Heart left ventricle (tissue), 16 donors: ENCODE measurements around the gene ATP8A1. TPM values are rescaled to one million over a fixed set of nuclear protein-coding genes. Genes with fewer than 3 reads are reported as not detected.

ENCODE experiments used
- ATAC-seq, 4 donors: fragments of 200-7000 bp; cut with Tn5 transposase; one replicate each; pipeline ENCODE4 v1.9.1; 2020 to 2022; ENCODE audit warnings: moderate library complexity in 4 of 4, mild to moderate bottlenecking in 3 of 4, moderate number of reproducible peaks in 1 of 4
- DNase-seq, 5 donors: peaks; one replicate each; pipeline ENCODE4 v3.0.0-alpha.2; 2020
- H3K27ac ChIP-seq, 12 donors: fragments of 200-600 bp; sonication (generic) in 4 of 12; one replicate each; pipeline versions ENCODE4 v1.5.0 to v1.8.0; 2016 to 2022; ENCODE audit warnings: mild to moderate bottlenecking in 2 of 12
- H3K27me3 ChIP-seq, 9 donors: fragments of 200-600 bp; sonication (generic) in 2 of 9; one replicate each; pipeline versions ENCODE4 v1.5.1 to v1.8.0; 2016 to 2022; ENCODE audit warnings: mild to moderate bottlenecking in 3 of 9
- H3K36me3 ChIP-seq, 9 donors: fragments of 200-600 bp; sonication (generic) in 2 of 9; one replicate each; pipeline versions ENCODE4 v1.5.0 to v1.8.0; 2018 to 2022; ENCODE audit warnings: mild to moderate bottlenecking in 2 of 9
- H3K4me1 ChIP-seq, 12 donors: fragments of 200-600 bp; sonication (generic) in 4 of 12; one replicate each; pipeline versions ENCODE4 v1.5.0 to v1.8.0; 2016 to 2022; ENCODE audit warnings: mild to moderate bottlenecking in 3 of 12
- H3K4me3 ChIP-seq, 12 donors: fragments of 200-600 bp; sonication (generic) in 4 of 12; one replicate each; pipeline versions ENCODE4 v1.5.0 to v1.8.0; 2017 to 2022; ENCODE audit warnings: mild to moderate bottlenecking in 9 of 12, moderate library complexity in 4 of 12
- H3K9me3 ChIP-seq, 12 donors: fragments of 200-600 bp; sonication (generic) in 4 of 12; one replicate each; pipeline versions ENCODE4 v1.5.0 to v1.8.0; 2016 to 2022; ENCODE audit warnings: mild to moderate bottlenecking in 1 of 12
- POLR2A ChIP-seq, 2 donors: fragments of 450-650 bp; IDR thresholded peaks; one replicate each; pipeline ENCODE4 v1.6.1; 2017; ENCODE audit warnings: antibody characterized with exemption in 2 of 2, mild to moderate bottlenecking in 2 of 2, moderate library complexity in 2 of 2
- WGBS, 4 donors: extraction: QIAGEN DNeasy Blood & Tissue Kit in 2 of 4; methylation state at CpG; one replicate each; pipeline versions ENCODE4 v1.1.5 to v1.1.7; 2013 to 2018; 5-methylcytosine and 5-hydroxymethylcytosine counted together
- intact Hi-C, 10 donors: fragments of 100-400 bp; cut with DNase I; formaldehyde crosslinking; loops; one replicate each; pipeline versions ENCODE4 v1.11.1 to v1.14.2; 2022
- polyA plus RNA-seq, 2 donors: library from polyadenylated mRNA; stranded (reverse); fragments of 200-250 nt; gene quantifications; one replicate each; pipeline ENCODE4 v1.2.3, GENCODE V29; 2013
- total RNA-seq, 9 donors: library from RNA; depleted of rRNA in 2 of 9; stranded (reverse); fragments of >200 nt in 2 of 9; fragmentation: NEBNext Ultra II Directional in 3 of 9; extraction: Animal tissue kit (Norgen Biotek cat#: 25700) in 3 of 9; gene quantifications; one replicate each; pipeline versions ENCODE4 v1.1.0 to v1.2.4, GENCODE V29; 2016 to 2023
- TF ChIP-seq, protein P1 (sequence below), 12 donors: fragments of 200-600 bp; sonication (generic) in 4 of 12; IDR thresholded peaks; one replicate each; pipeline versions ENCODE4 v1.5.0 to v1.8.0; 2018 to 2022; ENCODE audit warnings: antibody characterized with exemption in 12 of 12, mild to moderate bottlenecking in 5 of 12
- donor health status: ischemic (EF 13 %, LVEDD 7.1; RV severe dilation, severe dysfunction).
- donor health status: healthy with polysubstance abuse.
- donor health status: DM: no; HTN: yes; CAD: no.
- donor health status: DM: no; HTN: no; CAD: no.
- donor health status: ischemic (EF 25% LVEDD 6.9; RV normal size, moderate dysfunction).
- donor health status: ischemic (EF 25% LVEDD 5.7; RV mildly dilated, moderate dysfunction).
- donor health status: healthy.
- donor health status: DM: yes; HTN: yes; CAD: no.
- donor health status: ischemic (EF 35%, LVEDD 5.7; RV mildly dilated, moderate dysfunction).
- donor health status: nonischemic (EF 11% LVEDD 7.7; RV severe dilation, severe dysfunction).
- donor health status: DM: yes; HTN: yes; CAD: no.
- donor health status: PGD.
- donor health status: ischemic (EF 29% LVEDD 5.4; RV normal size, mild dysfunction).
- donor health status: nonischemic (EF 23%, LVEDD 6.1; RV moderate dilation, normal function).

Gene ATP8A1
- total and polyA plus RNA-seq, 11 donors: 4.6 to 29.7 (median 16.2) TPM

DNA sequence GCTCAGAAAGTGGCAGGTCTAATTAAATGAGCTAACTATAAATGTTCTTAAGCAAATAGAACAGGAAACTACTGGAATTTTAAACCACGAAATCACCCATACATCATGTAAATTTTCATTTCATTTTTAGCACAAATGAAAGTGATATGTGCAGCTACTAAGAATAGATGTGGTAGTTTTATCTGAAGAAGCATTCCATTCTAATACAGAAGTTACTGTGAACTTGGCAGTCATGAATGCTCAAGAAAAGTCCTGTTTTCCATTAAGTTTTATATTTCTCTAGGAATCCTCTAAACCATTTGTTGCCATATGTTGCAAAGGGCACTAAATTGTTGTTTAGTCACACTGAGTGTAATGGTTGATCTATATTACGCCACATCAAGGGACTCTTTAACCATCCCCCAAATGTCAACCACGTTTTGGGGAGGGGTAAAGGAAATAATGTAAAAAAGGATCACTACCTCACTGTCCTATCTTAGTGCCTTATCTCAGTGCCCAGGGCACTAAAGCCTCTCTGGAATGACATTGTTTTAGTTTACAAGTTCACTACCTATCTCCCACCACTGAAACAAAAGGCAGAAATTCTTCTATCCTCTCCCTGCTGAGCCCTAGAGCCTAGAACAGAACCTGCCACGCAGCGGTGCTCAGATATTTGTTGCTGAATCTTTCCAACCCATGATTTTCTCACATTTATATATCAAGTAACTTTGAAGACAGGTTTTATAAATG is 141.6 kb downstream of the ATP8A1 start:
- H3K9me3 ChIP-seq: no peaks in the 10 kb centered on the region
- H3K4me1 ChIP-seq: peaks cover 0 to 12% (median 3%) of the 10 kb centered on the region in 12 donors
- DNase-seq (no peak), ATAC-seq (peak in 1 of 4 donors; percentile 37)
- H3K4me3 ChIP-seq: no peak overlapping the region
- H3K27me3 ChIP-seq: no peaks in the 10 kb centered on the region
- H3K27ac ChIP-seq: no peak overlapping the region
- intact Hi-C loops: loop anchor here in 3 of 10 donors (5.0 kb wide), 2 partner anchors 143 to 233 kb away; no protein-coding TSS in a partner anchor
- TF ChIP-seq POLR2A (IDR thresholded peaks at IDR 0.05): no peak
- TF ChIP-seq, protein P1, sequence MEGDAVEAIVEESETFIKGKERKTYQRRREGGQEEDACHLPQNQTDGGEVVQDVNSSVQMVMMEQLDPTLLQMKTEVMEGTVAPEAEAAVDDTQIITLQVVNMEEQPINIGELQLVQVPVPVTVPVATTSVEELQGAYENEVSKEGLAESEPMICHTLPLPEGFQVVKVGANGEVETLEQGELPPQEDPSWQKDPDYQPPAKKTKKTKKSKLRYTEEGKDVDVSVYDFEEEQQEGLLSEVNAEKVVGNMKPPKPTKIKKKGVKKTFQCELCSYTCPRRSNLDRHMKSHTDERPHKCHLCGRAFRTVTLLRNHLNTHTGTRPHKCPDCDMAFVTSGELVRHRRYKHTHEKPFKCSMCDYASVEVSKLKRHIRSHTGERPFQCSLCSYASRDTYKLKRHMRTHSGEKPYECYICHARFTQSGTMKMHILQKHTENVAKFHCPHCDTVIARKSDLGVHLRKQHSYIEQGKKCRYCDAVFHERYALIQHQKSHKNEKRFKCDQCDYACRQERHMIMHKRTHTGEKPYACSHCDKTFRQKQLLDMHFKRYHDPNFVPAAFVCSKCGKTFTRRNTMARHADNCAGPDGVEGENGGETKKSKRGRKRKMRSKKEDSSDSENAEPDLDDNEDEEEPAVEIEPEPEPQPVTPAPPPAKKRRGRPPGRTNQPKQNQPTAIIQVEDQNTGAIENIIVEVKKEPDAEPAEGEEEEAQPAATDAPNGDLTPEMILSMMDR (IDR thresholded peaks at IDR 0.05): no peak
- 60 to 64% (median 61%) methylated on average over 5 of the region's 5 CpGs for WGBS, 4 donors
- H3K36me3 ChIP-seq: peaks cover 0 to 8% (median 0%) of the 10 kb centered on the region in 9 donors

DNA sequence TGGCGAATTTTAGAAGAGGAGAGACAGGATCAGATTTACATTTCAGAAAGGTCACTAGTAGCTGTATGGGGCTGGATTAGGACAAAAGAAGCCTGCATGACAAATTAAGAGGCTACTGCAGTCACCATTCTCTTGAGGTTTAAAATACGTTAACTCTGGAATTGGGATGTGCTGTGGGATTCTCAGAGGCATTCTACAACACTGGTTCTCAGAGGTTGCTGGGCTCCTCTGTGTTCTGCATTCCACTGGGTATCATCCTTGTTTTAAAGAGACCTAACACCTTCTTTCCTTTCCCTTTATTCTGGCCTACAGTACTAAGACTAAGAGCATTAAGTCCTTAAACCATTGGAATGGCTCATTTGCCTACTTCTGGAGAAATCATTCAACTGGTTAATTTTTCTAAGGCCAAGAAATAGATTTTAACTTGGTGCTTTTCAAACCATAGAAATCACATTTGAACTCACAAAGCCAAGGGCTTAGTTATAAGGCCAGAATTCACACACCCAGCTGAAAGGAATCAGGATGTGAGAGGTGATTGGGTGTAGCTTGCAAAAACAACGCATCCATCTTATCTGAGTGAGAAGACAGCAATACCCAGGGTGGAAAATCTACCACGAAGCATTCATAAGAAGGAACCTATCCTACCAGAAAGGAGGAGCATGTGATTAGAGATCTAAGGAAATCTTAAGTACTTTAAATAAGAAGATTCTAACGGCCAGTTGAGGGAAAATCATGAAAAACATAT is 143.0 kb downstream of the ATP8A1 start:
- ATAC-seq (no peak), DNase-seq (no peak)
- H3K4me3 ChIP-seq: no peak overlapping the region
- no peaks in the 10 kb centered on the region for H3K9me3 ChIP-seq
- H3K36me3 ChIP-seq: peaks cover 0 to 5% (median 0%) of the 10 kb centered on the region in 9 donors
- H3K27me3 ChIP-seq: no peaks in the 10 kb centered on the region
- peaks cover 0 to 12% (median 3%) of the 10 kb centered on the region in 12 donors for H3K4me1 ChIP-seq
- intact Hi-C loops: no loop called here
- 73 to 78% (median 76%) methylated on average over 5 of the region's 5 CpGs for WGBS, 4 donors
- TF ChIP-seq POLR2A (IDR thresholded peaks at IDR 0.05): no peak
- TF ChIP-seq, protein P1 (IDR thresholded peaks at IDR 0.05): no peak
- H3K27ac ChIP-seq: no peak overlapping the region

DNA sequence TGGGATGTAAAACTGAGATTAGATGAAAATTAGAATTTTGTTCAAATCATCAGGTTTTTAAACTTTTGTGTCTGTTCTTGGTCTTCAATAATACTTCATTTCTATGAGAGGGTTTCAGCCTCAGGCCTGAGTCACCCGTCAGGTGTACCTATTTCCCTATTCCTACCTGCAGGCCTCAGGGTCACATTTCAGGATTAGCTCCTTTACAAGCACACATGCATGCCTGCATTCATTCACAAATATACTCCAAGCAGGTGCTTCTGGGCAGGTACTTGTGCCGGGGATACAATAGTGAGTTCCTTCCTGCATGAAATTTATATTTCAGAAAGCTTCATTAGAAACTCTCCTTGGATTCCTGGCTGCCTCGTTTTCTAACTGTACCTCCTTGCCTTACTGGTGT is 144.7 kb downstream of the ATP8A1 start:
- peaks cover 0 to 12% (median 3%) of the 10 kb centered on the region in 12 donors for H3K4me1 ChIP-seq
- no peaks in the 10 kb centered on the region for H3K27me3 ChIP-seq
- intact Hi-C loops: no loop called here
- no peaks in the 10 kb centered on the region for H3K9me3 ChIP-seq
- 83 to 95% (median 85%) methylated on average over 3 of the region's 3 CpGs for WGBS, 4 donors
- ATAC-seq: no peak
- TF ChIP-seq, protein P1 (IDR thresholded peaks at IDR 0.05): no peak
- TF ChIP-seq POLR2A (IDR thresholded peaks at IDR 0.05): no peak
- H3K36me3 ChIP-seq: peaks cover 0 to under 1% (median 0%) of the 10 kb centered on the region in 9 donors
- H3K27ac ChIP-seq: no peak overlapping the region
- no peak overlapping the region for H3K4me3 ChIP-seq
- no peak for DNase-seq

DNA sequence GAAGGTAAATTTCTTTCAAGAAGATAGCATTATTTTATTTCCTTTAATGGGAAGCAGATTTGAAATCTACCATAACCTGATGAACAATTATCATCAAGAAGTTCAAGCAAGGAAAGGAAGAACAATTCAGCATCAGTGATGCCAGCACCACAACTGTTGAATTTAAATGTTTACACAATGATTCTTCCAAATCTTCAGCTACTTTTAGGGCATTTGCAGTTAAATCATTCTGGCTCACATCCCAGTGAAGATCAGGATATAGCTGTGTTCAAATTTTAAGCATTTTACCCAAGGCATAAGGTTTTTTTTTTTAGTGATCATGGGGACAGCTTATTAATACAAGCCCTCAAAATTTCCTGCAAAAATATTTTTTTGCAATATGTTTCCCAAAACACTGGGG is 146.7 kb downstream of the ATP8A1 start:
- ATAC-seq: no peak
- H3K36me3 ChIP-seq: peaks cover 0 to 19% (median 12%) of the 10 kb centered on the region in 9 donors
- no peak overlapping the region for H3K27ac ChIP-seq
- intact Hi-C loops: no loop called here
- DNase-seq: no peak
- no peaks in the 10 kb centered on the region for H3K27me3 ChIP-seq
- TF ChIP-seq, protein P1 (IDR thresholded peaks at IDR 0.05): no peak
- no peak for TF ChIP-seq POLR2A (IDR thresholded peaks at IDR 0.05)
- peaks cover 0 to 7% (median under 1%) of the 10 kb centered on the region in 12 donors for H3K4me1 ChIP-seq
- no peaks in the 10 kb centered on the region for H3K9me3 ChIP-seq
- no peak overlapping the region for H3K4me3 ChIP-seq
